C4-2B (cell line): Measurements from ENCODE around the gene SIX3.

ENCODE experiments used
- H3K27ac ChIP-seq: fragments of 450-650 bp; 2 replicates; pipeline ENCODE4 v1.5.1; 2017
- ZFX ChIP-seq: fragments of 450-650 bp; IDR thresholded peaks from 2 replicates; pipeline ENCODE4 v1.6.1; 2017
- TF ChIP-seq, protein P1 (sequence below): fragments of 450-650 bp; conservative IDR thresholded peaks from 2 replicates; pipeline ENCODE4 v1.5.1; 2017; ENCODE audit warnings: mild to moderate bottlenecking

The SIX3 gene

DNA sequence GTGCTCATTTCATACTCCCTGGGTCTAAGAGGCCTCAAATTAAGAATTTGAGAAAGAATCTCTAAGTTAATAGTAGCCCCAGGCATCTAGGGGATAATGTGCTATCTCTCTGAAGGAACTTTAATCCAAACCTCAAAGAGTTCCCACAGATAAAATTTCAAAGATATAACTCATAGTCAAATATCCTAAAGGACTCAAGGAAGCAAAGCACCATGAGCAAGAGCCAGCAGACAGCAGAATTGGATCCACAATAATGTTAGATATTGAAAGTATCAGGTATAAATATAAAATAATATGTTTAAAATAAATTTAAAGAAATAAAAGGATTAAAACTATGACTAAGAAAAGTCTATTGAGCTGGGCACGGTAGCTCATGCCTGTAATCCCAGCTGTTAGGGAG is 31.7 kb upstream of the SIX3 start:
- H3K27ac ChIP-seq = no peak overlapping the region
- no peak for TF ChIP-seq ZFX
- TF ChIP-seq, protein P1, sequence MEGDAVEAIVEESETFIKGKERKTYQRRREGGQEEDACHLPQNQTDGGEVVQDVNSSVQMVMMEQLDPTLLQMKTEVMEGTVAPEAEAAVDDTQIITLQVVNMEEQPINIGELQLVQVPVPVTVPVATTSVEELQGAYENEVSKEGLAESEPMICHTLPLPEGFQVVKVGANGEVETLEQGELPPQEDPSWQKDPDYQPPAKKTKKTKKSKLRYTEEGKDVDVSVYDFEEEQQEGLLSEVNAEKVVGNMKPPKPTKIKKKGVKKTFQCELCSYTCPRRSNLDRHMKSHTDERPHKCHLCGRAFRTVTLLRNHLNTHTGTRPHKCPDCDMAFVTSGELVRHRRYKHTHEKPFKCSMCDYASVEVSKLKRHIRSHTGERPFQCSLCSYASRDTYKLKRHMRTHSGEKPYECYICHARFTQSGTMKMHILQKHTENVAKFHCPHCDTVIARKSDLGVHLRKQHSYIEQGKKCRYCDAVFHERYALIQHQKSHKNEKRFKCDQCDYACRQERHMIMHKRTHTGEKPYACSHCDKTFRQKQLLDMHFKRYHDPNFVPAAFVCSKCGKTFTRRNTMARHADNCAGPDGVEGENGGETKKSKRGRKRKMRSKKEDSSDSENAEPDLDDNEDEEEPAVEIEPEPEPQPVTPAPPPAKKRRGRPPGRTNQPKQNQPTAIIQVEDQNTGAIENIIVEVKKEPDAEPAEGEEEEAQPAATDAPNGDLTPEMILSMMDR = no peak

DNA sequence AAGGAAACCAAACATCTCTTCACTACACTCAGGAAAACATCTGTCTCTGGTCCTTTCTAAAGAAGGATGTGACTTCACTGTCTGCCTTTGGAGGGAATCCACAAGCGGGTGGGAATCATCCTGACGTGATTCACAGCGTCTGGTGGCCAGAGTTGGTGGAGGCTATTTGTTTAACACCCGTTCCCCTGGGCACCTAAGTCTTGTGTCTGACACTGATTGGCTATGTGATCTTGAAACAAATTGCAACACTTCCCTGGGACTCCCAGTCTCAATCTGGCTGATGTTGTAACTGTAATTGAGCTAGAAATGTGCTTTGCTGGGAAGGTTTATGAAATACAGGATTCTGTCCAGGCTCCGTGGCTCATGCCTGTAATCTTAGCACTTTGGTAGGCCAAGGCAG is 28.8 kb upstream of the SIX3 start:
- TF ChIP-seq ZFX = no peak
- TF ChIP-seq, protein P1 = no peak
- no peak overlapping the region for H3K27ac ChIP-seq

DNA sequence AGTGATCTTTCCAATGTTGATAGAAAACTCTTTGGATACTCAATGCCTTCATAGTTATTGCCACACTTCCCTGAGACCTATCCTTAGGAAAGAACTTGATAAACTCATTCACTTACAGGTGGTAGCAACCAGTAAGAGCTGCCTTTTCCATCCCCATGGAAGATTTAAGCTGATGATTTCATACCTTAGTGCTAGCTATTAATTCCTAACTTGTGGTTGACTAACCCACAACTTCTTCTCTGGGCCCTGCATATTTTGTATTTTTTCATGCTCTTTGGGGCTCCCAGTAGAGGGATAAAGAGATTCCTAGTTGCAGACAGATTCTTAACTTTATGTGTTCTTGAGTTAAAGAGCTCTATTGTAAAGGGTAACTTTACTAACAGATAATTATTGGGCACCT is 25.2 kb upstream of the SIX3 start:
- H3K27ac ChIP-seq = no peak overlapping the region
- TF ChIP-seq, protein P1 = no peak
- no peak for TF ChIP-seq ZFX

DNA sequence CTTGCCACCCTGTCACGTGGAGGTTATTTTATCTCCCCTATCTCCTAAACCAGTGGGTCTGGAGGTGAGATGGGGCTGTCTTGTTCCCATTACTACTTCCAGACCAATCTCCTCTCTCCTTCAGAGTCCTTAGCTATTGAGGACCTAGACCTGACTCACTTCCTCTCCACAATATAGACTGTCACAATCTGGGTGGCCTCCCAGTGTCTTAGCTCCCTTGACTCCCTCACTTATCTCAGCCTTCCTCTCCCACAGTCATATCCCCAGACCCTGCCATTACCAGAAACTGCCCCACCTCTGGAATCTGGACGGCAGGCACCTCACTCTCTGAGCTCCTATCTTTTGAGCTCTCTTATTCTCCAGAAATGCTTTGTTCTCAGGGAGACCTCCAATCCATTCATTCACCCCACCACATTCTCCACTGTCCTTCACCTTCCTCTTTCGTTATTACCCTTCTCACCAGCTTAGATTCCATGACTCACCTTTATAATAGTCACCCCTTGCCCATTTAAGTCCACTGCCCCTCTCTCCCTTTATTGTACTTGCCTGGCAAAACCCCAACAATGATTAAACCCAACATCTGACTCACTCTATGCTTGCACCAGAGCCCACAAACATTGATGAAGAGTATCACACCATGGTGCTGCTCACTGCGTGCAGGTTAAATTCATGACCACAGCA is 23.3 kb upstream of the SIX3 start:
- H3K27ac ChIP-seq = no peak overlapping the region

DNA sequence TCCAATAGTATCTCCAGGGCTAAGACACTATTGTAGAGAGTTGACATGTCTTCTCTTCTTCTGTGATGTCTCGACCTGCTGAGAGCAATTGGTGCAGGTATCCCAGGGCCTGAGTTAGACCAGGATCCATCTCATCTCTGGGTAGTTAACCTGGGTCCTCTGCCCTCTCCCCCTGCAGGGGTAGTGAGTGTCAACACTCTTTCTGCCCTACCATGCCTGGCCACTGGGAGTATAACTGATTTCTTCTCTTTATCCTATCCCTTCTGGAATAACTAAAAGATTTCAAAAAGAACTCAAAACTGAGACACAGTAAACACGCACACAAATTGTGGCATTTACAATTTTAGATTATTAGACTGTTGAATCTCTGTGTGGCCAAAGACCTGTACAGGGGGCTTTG is 20.8 kb upstream of the SIX3 start:
- TF ChIP-seq ZFX = no peak
- TF ChIP-seq, protein P1 = no peak
- H3K27ac ChIP-seq = no peak overlapping the region

More for the DNA sequence above, 23.3 kb upstream of the SIX3 start:
- TF ChIP-seq, protein P1 = no peak
- TF ChIP-seq ZFX = no peak

DNA sequence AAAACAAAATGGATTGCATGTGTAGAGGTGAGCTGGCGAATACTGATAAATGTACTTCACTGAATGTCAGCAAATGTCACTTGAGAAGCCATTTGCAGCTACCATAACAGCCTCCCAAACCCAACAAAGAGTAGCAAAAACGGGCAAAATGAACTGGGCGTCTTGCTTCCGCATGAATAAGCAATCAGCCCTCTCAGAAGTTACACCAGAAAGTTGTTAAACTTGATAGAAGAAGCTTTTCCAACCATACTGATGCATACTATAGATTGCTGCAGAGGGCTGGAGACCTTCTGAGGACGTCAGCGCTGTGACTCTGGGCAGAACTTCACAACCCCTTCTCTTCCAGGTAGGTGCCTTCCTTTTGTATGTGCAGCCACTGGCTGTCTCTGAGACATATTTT is 18.7 kb upstream of the SIX3 start:
- no peak overlapping the region for H3K27ac ChIP-seq
- TF ChIP-seq ZFX = no peak
- TF ChIP-seq, protein P1 = no peak

DNA sequence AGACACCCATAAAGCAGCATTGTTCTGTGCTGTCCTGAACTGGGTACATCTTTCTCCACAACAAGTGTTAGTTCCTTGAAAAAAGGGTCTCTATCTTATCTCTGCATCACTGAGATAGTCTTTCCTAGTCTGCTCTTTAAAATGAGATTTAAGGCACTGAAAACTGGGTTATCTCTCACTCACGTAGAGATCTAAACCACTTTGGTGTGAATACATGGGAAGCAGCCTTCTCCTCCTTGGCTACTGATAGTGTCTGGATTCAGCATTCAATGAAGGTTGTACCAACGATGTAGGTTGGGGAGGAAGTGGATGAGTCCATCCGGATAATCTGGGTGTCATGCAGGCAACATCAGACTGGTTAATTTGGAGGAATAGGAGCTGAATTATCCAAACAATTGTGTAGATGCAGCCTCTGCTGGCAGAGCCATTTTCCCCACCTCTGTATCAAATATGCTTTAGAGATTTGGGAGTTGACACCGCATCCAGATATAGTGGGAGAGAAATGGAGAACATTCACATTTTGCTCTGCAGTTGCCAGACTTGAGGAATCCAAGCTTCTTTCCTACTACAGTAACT is 15.9 kb upstream of the SIX3 start:
- H3K27ac ChIP-seq = no peak overlapping the region
- TF ChIP-seq, protein P1 = no peak
- no peak for TF ChIP-seq ZFX
